Measurements from ENCODE around the gene LOXL1.

GRCh38 chr15:73885954-73886700 is 40.1 kb upstream of the LOXL1 start:
- TF ChIP-seq CTCF (IDR thresholded peaks at IDR 0.05) = no peak
- TF ChIP-seq EZH2 (IDR thresholded peaks at IDR 0.05; ENCODE audit: borderline replicate concordance, insufficient read depth, low read depth, low read length, poor library complexity, severe bottlenecking) = no peak

Data from B cell (primary cell).